ENCODE measurements around the gene HLA-DQA1.
"Not testable (repeated sequence)": the region's sequence is repeated elsewhere in the genome, so short reads cannot be mapped to it uniquely, and the experiment has no call there.

The HLA-DQA1 gene

DNA sequence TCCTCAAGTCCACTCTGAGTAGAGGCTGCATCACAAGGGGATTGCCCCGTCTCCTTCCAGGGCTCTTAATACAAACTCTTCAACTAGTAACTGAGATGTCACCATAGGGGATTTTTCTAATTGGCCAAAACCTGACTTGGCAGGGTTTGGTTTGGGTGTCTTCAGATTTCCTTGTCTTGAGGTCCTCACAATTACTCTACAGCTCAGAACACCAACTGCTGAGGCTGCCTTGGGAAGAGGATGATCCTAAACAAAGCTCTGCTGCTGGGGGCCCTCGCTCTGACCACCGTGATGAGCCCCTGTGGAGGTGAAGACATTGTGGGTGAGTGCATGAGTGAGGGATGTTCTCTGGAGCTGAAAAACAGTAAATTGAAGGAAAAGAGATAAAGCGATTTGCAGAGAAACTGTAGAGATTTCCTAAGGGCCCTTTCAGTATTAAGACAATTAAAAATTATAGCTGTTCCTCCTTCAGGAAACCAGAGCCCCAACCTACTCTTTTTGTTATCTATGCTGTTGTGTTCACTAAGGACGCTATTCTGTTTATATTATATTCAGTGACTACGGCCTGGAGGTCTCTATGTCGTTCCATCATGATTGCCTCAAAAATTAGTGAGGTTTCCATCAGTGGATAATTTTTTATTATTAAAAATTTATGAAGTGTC, at the start of gene HLA-DQA1:
TSS of gene HLA-DQA1 (plus strand) at position 188 of the 662 bp plus-strand sequence. CDS start at position 241, 53 bp downstream.
- no peak for DNase-seq

DNA sequence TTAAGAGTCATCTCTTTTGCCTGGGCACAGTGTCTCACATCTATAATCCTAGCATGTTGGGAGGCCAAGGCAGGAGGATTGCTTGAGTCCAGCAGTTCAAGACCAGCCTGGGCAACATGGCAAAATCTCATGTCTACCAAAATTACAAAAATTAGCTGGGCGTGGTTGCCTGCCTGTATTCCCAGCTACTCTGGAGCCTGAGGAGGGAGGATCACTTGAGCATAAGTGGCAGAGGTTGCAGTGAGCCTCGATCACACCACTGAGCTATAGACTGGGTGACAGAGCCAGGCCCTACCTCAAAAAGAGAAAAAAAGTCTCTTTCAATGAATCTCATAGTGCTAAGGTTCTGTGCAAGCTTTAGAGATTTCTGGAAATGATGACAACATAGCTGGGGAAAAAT, 49.0 kb upstream of the HLA-DQA1 start:
- no peak for DNase-seq

DNA sequence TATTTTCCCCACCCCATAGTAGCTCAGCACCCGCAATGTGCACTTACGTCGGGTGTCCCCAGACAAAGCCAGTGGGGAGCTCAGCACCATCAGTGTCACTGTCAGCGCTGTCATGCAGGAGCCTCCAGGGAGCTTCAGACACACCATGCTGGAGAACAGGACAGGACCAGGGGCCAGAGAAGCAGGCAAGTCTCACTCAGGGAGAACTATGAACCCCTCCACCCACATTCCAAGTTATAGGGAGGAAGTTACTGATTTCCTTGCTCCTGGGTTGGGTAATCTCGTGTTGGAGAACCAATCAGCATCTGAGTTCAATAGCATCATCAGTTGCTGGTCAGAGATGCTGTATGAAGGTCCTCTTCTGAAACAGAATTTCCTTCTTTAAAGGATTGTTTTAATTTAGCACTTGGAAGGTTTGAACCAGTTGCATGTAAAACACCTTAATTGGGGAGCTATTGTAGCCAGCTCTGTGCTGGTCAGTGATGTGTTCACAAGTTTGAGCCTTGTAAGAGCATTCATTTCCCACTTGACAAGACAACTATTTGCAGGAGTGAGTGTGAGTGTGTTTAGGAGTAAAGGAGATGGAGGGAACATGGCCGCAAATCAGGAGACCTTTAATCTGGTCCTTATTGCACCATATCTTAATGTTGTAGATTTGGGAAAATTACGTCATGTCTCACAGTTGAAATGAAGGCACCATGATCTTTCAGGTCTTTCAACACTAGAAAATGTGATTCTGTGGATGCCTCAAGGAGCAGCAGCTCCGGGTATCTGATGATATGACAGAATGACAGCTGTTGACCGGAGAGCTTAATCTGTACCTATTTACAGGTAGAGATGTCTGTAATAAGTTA, 47.4 kb upstream of the HLA-DQA1 start, which contains the start of gene HLA-DRB1:
TSS of gene HLA-DRB1 (minus strand) at position 253 of the 854 bp plus-strand sequence. CDS start at position 147, 106 bp downstream.
- DNase-seq = no peak

DNA sequence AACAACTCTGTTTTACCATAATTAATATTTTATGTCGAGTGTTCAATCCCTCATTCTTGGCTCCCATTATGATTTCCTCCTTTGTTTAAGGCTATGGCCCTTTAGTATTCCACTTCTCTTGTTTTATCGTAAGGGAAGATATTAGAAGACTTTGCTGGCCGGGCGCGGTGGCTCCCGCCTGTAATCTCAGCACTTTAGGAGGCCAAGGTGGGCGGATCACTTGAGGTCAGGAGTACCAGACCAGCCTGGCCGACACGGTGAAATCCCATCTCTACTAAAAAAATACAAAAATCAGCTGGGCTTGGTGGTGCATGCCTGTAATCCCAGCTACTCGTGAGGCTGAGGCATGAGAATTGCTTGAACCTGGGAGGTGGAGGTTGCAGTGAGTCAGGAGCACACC, 46.5 kb upstream of the HLA-DQA1 start:
- not testable (repeated sequence) for DNase-seq

DNA sequence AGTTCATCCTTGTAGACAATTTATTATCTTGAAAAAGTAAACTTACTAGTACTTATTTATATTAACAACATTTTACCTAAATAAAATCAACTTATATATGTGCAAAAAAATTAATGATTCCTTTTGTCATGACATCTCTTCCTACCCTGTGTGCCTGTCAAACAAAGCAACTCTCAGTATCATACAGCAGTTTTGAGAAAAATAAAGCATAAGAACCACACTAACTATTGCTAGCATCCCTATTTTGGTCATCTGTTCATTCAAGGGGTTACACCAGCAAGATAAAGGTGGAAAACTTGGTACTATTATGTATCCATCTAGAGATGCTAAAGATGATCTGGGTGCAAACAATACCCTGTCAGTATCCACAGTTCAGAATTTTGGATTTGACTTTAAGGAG, 40.2 kb upstream of the HLA-DQA1 start:
- no peak for DNase-seq

DNA sequence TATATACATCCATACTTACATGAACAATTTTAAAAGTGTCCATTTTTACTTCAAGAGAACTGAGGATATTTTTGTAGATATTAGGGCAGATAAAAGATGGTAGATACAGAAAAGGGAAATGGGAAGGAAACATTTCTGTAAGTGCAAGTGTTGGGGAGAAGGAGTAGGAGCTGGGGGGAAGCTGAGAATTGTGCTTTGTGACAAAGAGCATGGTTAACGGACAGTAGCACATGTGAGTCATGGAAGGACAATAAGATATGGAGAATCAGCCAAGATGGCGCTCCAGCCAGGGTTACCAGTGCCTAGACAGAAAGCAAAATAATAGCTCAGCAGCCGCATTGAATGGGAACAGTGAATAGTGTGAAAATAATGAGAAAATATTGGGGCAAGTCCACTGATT, 34.8 kb upstream of the HLA-DQA1 start:
- DNase-seq = no peak

DNA sequence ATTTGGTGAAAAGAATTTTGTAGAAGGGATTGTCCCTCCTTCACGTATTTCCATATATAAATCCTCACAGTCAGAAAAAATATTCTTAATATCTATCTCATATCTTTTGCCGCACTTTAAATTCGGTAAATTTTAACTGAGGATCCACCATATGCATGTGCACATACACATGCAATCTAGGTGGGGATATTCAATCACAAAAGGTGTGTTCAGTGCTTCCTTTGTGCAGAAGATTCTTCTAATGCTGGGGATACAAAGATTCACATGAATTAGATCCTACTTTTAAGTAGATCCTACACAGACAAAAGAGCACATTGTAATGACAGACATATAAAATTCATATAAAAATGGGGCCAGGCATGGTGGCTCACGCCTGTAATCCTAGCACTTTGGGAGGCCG, 34.0 kb upstream of the HLA-DQA1 start:
- no peak for DNase-seq

DNA sequence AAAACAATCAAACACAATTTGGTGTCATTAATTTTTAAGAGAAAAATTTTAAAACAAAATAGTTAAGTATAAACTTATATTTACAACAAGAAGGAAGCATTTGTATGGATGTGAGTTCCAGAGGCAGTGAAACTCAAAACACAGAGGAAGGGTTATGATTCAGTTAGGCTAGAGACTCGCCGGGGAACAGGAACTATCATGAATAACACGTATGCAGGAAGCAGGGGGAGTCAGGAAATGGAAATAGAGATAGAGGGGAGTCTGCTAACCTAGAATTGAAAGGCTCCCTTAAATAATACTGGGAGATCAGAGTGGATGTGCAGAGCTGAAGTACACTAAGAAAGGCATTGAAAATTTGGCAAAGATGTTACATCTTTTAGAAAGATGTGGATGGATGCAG, 33.3 kb upstream of the HLA-DQA1 start:
- DNase-seq = no peak

DNA sequence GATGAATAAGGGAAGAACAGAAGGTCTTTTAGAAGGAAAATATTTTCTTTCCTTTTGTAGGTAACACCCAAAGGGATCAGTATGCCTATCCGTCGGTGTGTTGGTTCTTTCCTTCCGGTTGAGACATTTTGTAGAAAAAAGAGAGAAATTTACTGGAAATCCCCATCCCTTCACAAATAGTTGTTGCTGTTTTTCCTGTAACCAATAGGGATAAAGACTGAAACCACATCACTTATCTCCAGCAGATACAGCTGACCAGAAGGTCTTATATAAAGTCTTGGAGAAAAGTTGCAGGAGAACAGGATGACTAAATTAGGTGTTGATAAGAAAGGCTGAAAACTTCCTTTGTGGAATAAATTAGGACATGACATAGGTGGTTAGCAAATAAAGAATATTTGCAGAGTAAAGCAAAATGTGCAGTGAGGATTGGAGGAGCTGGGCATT, 32.8 kb upstream of the HLA-DQA1 start:
- DNase-seq = no peak

DNA sequence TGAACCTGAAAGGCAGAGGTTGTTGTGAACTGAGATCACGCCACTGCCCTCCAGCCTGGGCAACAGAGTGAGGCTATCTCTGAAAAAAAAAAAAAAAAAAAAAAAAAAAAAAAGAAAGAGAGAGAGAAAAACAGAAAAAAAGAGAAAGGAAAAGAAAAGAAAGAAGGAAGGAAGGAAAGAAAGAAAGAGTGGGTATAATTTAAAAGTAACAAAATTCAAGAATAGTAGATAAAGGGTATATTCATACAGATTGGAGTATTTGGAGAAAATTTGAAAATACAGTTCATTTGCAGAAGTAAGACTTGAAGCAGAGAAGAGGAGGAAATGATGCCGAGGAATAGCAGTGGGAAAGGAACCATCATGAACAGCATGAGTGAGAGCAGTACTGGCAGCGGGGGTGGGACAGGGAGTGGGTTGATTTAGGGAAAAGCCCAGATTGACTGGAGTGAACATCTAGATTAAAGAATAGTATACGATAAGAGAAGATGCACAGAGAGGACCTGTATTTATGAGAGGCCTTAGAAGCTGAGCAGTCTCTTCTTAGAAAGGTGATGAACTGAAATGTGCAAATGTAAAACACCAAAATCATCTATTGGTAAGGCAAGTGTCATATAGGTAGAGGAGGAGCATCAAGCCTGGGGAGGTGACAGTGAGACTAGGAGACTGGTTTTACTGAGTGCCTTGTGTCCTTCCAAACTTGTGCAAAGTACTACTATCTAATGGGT, 29.8 kb upstream of the HLA-DQA1 start:
- no peak for DNase-seq

DNA sequence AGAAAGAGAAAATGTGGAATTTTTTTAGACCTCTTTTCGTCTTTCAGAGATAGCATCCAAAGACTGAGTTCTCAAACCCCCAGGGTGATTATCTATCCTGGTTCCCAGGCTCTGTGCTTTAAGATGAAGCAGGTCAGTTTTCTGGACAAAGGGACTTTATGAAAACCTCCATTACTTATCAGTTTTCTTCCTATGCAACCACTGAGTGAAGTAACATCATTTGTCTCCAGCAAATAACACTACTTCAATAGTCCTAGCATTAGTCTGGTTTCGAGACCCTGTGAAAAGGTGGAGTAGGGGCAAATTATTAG, 29.3 kb upstream of the HLA-DQA1 start:
- DNase-seq = no peak

DNA sequence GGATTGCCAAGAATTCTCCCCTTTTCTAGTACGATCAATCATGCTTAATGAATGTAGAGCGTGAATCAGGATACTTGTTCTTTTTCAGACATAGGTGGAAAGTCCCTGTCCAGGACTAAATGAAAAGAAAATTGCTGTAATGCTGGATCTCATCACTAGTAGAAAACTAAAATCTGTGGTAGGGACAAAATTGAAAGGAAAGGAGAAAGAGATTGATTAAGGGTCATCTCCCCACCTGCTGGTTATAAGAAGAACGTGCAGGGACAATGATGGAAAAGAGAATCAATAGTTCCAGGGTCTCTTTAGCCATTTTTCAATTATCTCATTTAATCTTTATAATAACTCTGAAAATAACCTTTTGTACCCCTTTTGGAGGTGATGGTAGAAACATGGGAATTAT, 28.8 kb upstream of the HLA-DQA1 start:
- DNase-seq = no peak

DNA sequence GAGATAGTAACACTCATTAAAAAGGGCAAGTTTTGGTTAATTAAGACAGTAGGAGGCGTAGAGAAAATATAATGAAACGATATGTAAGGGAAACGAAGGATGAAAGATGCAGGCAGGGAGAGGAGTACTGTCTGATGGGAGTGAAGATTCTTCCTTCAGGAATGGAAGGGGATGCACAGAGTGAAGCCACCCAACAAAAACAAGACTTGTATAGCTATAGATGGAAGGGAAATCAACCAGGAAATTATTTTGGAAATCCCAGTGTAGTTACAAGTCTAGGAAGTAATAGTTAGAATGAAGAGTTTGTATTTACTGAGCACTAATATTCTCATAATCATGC, 27.8 kb upstream of the HLA-DQA1 start:
- DNase-seq = no peak

DNA sequence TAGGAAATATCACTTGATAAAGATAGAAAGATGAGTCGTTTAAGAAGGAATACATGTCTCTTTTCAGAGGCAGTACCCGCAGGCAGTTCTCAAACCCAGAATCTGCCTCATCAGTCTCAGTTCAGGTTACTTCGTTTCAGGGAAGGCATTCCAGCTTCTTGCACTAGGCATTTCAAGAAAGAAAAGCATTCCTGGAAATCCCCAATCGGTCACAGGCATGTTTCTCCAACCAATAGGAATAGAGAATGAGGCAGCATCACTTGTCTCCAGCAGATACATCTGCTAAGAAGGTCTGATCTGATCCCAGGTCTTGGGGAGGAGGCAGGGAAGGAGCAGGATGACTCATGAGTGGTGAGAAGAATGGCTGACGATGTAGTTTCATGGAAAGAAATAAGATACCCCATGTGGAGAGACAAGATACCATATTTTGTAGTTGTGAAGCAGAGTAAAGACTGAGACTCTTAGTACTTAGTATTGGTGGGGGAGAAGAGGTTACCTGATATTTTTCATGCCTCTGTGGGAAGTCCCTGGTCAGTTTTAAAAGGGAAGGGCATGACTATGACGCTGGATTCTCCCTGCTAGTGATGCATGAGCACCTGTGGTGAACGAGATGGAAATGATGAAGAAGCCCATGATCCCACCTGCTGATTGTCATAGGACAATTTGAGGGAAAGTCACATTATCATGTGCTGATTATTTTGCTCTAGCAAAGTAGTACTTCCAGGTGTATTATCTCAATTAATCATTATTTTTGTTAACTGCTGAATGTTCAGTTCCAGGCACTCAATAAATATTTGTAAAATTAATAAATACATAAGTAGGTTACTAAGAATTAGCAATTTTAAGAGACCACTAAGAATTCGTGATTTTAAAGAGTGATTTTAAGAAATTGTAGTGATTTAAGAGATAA, 27.2 kb upstream of the HLA-DQA1 start:
- DNase-seq = no peak

DNA sequence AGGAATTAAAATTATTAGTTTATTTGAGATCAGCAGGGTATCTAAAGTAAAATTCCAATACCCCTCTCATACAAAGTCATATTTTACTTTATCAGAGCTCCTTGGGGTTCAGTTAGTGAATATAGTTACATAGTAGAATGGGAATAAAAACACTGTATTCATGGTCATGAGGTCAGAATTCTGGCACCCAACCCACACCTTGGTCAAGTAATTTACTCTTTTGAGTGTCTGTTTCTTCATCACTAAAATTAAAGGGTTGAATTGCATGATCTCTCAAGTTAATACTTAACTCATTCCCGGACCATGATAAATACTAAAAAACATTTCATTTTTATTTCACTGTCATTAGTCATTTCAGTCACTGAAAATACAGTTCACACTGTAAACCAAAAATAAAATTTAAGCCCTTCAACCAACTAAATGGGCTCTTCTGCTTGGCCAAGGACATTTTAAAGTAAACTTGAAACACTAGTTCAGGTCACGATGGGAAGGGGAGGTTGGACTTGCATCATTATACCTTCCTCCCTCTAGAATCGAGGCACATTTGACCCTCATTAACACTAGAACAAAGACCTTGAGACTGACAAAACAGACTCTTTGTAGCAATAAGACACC, 26.4 kb upstream of the HLA-DQA1 start:
- DNase-seq = no peak

DNA sequence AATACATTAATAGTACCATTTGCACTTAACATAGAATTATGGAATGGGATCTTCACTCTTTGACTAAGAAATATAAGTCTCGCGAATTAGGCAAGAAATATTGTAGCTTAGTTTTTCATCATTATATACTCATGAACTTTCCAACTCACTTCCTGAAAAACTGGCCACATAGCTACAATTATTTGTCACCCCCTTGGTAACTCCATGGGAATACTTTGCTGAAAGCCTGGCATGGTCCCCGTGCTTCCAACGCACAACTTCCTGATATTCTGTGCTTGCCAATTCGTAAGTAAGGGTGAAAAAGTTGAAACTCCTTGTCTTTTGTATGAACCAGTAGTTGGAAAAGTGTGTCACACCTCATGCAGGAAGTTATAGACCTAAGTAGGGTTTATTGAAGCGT, 23.7 kb upstream of the HLA-DQA1 start:
- DNase-seq = no peak

DNA sequence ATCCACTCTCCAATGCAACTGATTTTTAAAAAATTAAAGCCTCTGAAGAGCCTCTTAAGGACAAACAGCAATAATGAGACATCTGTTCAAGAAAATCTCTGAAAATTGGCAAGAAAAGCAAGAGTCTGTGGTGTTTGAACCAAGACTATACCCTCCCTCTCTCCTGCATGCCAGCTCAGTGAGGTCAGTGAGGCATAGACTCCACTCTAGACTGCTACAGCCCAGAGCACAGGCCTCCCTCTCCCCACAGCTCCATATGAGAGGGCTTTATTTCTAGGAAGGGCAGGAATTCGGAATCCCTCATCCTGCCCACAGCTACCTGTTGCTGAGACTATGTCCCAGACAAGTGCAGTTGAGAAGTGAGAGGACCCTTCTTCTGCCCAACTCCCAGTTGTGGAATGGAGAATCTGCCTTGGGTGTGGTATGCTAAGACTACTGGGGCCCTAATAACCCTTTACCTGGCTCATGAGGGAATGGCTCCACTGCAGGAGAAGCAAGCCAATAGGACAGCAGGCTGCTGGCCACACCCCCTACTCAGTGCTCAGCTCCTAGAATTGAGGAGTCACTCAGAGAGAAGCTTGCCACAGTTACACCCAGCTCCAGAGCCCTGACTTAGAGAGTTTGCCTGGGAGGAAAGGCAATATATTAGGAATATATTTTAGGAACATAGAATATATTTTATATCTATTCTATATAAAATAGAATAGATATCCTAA, 22.7 kb upstream of the HLA-DQA1 start:
- DNase-seq = no peak

DNA sequence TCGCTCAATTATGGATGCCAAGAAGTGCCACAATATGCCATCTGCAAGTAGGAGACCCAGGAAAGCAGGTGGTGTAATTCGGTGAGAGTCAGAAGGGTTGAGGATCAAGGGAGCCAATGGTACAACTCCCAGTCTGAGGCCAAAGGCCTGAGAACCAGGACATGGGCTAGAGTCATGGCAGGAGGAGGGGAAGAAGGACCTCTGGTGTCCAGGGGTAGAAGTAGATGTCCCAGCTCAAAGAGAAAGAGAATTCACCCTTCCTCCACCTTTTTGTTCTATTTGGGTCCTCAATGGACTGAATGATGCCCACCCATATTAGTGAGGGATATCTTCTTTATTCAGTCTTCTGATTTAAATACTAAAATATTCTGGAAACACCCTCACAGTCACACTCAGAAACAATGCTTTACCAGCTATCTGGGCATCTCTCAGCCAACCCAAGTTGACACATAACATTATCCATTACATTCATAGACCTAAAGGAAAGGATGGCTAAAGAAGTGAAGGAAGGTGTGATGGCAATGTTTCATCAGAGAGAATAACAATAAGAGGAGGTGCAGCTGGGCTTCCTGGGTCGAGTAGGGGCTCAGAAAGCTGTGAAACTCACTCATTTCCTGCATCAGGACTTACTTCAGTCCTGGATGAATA, 21.2 kb upstream of the HLA-DQA1 start:
- DNase-seq = no peak

DNA sequence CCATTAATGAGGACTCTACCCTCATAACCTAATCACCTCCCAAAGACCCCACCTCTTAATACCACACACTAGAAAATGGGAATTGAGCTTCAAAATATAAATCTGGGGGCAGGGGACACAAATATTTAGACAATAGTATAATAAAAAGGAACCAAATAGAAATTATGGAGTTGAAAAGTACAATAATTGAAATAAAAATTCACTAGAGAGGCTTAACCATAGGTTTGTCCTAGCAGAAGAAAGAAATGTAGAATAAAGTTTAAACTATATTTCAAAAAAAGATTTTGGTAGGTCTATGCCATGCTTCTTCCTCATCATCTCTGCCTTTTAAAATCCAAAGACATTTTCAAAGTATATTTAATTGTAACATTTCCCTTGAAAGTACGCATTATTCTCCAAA, 19.5 kb upstream of the HLA-DQA1 start:
- no peak for DNase-seq

DNA sequence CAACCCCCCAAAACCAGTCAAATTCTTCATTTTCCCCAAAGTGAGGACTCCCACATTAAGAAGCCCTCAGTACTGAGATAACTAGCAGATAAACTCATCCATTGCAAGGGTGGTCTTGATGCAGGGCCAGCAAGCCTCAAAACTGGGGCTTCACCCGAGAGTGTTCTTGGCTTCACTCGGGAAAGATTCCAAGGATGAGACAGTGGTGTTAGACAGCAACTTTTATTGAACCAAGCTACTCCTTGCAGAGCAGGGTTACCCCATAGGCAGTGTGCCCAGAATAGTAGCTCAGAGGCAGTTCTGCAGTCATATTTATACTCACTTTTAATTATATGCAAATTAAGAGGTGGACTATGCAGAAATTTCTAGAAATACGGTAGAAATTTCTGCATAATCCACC, 15.8 kb upstream of the HLA-DQA1 start:
- DNase-seq = no peak

Measured in COR-L47 (cell line).